Ovary (tissue), 3 donors: ENCODE measurements around the gene RAPGEF6.

Experiments used
- POLR2A ChIP-seq: fragments of 450-650 bp; IDR thresholded peaks from one replicate; pipeline ENCODE4 v1.6.1; 2017; ENCODE audit warnings: antibody characterized with exemption, mild to moderate bottlenecking, moderate library complexity
- TF ChIP-seq, protein P1 (sequence below), 3 donors: fragments of 450-650 bp in 2 of 3; fragments of 200-600 bp in 1 of 3; IDR thresholded peaks; one replicate each; pipeline versions ENCODE4 v1.5.1 to v1.8.0; 2016 to 2022; ENCODE audit warnings: antibody characterized with exemption in 3 of 3, mild to moderate bottlenecking in 1 of 3
- donor health status: DM: no; HTN: no; CAD: no.

DNA sequence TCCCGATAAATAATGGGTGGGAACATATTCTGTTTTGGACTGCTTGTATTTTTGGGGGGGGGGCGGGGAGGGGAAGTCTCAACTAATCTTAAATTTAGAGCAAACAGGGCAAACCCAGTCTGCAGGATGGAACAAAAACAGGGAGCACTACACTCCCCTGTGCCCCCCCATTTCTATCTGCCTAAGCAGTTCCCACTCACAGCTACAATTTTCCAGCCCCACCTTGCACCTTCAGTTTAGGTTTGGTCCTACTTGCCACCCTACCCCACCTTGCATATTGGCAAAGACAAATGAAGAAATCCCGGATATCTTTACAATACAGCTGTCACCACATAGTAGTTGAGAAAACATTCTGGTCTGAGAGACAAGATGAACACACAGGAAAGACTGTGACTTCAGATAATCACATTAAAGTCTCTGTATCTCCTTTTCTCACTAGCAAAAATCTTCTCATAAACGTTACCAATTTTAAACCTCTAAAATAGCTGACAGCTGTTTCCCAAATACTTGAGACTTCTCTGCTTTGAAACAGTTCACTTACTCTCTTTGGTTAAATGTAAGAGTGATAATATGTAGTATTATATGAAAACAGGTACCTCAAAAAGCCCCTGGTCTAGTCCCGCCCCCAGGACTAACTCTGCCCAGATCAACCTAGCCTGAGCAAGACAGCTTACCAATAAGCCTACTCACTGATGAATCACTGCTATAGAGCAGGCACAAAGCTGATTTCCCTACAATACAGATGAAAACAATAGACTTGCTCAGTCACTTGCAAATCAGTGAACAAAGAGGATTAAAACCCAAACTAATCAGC lies 5.2 kb upstream of the RAPGEF6 start:
- TF ChIP-seq, protein P1, sequence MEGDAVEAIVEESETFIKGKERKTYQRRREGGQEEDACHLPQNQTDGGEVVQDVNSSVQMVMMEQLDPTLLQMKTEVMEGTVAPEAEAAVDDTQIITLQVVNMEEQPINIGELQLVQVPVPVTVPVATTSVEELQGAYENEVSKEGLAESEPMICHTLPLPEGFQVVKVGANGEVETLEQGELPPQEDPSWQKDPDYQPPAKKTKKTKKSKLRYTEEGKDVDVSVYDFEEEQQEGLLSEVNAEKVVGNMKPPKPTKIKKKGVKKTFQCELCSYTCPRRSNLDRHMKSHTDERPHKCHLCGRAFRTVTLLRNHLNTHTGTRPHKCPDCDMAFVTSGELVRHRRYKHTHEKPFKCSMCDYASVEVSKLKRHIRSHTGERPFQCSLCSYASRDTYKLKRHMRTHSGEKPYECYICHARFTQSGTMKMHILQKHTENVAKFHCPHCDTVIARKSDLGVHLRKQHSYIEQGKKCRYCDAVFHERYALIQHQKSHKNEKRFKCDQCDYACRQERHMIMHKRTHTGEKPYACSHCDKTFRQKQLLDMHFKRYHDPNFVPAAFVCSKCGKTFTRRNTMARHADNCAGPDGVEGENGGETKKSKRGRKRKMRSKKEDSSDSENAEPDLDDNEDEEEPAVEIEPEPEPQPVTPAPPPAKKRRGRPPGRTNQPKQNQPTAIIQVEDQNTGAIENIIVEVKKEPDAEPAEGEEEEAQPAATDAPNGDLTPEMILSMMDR (IDR thresholded peaks at IDR 0.05): no peak
- no peak for TF ChIP-seq POLR2A
